Dermis blood vessel endothelial cell (primary cell): Measurements from ENCODE around the gene CFAP74. TPM values are rescaled to one million over a fixed set of nuclear protein-coding genes. Genes with fewer than 3 reads are reported as not detected.
A peak's percentile ranks its signal among the peaks of the same experiment; 100 is the strongest.

Source experiments
- DNase-seq: peaks from one replicate; pipeline ENCODE4 v3.0.0; 2010
- total RNA-seq: library from RNA; depleted of rRNA; stranded (reverse); fragments of >200 nt; gene quantifications from 2 replicates; pipeline ENCODE4 v1.2.3, GENCODE V29; 2014

Gene CFAP74
- total RNA-seq, 1 donor from 2014 or later = not detected

DNA sequence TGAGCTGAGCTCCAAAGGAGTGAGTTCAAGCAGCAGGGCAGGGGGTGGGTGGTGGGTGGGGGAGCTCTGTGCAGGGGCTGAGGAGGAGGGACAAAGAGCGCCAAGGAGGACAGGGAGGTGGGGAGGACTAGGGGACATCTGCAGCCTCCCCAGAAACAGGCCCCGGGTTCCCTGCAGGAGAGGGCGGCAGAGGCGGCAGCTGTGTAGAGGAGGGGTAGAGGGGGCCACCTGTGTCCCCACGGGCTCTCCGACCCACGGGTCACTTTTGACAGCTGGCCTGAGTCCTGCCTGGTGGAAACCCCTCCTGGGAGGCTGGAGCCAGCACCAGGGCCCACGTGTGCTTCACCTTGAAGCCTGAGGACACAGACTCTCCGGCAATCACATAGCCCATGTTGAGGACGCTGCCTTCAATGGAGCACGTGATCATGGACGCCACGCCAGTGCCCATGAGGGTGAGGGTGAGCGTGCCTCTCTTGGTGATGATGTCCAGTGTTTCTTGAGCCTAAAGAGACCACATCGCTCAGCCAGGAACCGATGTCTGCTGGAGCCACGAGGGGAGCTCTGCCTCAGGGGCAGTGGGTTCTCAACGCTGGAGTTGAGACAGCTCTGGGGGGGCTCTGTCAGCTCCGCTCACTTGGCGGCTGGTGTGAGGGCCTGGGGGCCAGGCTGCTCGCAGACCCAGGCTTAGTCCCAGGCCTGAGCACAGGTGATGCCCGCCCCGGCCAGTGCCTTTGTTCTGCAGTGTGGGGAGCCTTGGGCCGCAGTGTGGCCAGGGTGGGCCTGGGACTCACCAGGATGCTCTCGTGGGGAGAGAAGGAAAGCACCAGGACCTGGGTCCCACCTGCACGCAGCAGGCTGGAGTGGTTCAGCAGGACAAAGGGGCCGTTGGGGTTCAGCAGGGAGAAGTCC lies 77.9 kb downstream of the CFAP74 start:
- DNase-seq = no peak

GRCh38 chr1:1924849-1925248 lies 78.7 kb downstream of the CFAP74 start:
- DNase-seq = no peak

DNA sequence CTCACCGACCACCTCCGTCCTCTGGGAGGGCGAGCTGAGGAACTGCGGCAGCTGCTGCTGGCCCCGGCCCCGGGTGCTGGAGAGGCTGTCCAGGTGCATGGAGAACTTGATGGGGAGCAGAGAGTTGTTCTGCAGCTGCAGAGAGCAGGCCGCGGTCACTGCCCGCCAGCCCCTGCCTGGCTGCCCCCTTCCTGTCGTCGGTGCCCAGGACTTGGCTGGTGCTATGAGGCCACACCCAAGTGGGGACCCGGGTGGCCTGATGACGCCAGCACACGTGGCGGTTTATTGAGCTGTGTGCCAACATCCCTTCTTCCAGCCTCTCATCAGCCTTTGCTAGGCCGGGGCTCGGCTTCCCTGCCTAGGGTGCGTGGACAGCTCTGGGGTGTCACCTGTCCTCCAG lies 79.2 kb downstream of the CFAP74 start:
- no peak for DNase-seq

- DNase-seq = no peak
These were observed 80.4 kb downstream of the CFAP74 start for GRCh38 chr1:1922956-1923833.

DNA sequence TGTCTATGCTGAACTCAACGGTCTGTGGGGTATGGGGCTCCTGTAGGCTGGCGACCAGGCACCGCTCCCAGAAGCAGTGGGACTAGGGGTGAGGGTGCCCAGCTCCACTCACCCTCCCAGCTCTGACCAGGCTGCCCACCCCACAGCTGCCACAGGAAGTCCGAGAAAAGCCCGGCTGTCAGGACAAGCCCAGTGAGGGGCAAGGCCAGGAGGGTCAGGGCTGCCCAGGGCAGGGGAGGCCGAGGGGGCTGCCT lies 81.0 kb downstream of the CFAP74 start:
- DNase-seq = no peak

DNA sequence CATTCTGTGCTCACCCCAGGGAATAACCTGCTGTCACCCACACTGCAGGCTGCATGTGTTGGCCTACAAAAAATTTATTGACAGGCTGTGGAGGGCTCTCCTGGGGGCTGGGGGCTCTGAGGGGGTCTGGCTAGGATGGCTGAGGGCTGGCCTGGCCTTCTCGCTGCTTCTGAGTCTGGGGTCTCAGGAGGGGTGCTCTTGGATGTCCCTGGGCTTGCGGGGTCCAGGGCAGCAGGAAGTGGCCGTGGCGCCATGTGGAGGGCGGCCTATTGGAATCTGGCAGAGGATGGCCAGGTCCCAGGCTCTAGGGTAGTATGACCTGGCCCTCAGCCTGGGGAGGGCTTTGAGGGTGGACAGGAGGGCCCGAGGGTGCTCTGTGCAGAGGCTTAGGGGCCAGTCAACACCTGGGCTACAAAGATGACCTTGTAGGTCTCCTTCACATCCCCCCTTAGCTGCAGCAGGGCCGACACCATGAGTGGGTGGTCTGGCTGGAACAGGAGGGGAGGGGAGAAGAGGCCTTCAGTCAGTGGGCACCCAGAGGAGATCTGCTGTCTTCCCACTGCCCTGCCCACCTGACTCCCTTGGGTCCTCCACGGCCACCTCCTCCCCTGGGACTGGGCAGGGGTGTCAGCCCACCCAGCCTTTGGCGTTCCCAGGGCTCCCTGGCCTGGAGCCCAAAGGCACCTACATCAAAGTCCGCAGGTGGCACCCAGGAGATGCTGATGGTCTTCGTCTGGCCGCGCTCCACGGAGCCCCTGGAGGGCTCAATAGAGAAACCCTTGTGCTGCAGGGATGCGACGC lies 81.5 kb downstream of the CFAP74 start:
- DNase-seq = no peak

DNA sequence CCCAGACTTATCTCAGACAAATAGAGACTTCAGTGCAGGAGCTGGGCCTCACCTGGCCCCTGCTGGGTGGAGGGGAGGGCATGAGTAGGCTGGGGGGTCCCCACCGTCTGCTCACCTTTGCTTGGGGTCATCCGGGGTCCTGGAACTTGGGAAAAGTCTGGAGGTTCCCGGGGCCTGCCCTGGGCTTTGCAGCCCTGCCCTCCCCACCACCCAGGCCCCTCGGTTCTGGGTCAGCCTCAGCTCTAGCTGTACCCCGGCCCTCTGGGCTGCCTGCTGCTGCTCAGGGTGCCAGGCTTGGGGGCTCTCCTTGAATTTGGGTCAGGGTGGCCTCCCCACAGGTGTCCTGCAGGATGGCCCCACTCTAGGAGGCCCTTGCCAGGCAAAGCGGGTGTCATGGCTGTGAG lies 82.1 kb downstream of the CFAP74 start:
- DNase-seq = no peak

- no peak for DNase-seq
These were observed 82.8 kb downstream of the CFAP74 start for GRCh38 chr1:1920608-1921458.

DNA sequence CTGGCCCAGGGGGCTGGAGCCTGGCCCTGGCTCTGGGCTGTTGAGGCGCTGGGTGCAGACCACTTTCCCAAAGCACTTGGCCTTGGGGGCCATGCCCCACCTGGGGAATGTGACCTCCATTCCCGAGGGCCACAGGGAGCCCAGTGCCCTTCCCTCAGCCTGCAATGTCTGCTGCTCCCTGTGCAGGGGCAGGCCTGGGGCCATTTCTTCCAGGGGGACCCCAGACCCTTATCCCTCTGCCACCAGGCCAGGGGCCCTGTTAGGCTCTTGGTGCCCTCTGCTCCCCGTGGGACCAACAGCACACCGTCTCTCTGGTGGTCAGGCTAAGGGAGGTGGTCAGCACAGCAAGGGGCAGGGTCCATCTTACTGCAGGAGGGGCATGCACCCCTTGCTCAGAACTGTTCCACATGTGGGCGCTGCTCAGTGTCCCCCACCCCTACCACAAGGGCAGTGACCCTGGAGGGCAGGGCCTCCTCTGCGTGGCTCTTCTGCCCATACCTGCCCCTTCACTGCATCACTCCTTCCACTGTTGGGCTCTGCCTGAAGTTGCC lies 83.5 kb downstream of the CFAP74 start:
- DNase-seq = no peak

DNA sequence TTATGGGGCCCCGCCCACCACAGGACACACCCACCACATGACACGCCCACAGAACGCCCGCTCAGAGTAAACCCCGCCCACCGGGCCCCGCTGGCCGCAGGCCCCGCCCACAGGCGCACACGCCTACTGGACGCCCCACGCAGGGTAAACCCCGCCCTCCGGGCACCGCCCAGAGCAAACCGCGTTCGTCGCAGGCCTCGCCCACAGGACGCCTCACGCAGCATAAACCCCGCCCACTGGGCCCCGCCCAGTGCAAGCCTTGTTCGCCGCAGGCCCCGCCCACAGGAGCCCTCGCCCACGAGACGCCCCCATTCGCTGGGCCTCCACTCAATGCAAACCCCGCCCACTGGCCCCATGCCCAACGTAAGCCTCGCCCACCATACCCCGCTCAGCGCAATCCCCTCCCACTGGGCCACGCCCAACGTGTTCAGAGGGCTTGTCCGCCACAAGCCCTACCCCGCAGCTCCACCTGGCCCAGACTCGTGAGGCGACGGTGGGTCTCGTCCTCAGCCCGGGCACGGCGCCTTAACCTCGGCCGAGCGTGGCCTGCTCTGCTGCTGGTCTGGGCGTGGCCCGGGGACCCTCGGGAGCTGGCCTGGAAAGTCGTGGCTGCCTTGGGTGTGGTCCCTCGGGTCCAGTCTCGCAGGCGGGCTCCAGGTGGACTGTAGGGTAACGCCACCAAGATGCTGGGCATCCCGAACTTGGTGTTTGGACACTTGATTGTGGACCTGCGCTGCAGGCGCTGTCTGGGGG lies 84.1 kb downstream of the CFAP74 start:
- peak; percentile 98 for DNase-seq

DNA sequence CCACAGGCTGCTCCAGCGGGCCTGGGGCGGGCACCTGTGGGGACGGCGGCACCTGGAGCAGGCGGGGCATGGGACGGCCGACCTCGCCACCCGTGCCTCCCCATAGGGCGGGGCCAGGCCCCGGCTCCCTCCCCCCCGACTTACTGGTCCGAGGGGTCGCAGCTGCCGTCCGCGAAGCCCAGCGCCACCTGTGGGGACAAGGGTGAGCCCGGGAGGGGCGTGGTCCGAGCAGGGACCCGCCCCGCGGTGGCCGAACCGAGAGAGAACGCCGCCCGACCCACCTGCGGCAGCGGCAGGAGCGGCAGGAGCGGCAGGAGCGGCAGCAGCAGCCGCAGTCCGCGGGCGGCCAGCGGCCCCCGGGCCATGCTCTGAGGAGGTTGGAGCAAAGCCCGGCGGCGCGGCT lies 84.7 kb downstream of the CFAP74 start, which contains the start of gene TMEM52:
Gene TMEM52 (minus strand): TSS at position 379 of the 403 bp plus-strand sequence. CDS start 14 bp downstream, at position 365.
- DNase-seq = no peak

DNA sequence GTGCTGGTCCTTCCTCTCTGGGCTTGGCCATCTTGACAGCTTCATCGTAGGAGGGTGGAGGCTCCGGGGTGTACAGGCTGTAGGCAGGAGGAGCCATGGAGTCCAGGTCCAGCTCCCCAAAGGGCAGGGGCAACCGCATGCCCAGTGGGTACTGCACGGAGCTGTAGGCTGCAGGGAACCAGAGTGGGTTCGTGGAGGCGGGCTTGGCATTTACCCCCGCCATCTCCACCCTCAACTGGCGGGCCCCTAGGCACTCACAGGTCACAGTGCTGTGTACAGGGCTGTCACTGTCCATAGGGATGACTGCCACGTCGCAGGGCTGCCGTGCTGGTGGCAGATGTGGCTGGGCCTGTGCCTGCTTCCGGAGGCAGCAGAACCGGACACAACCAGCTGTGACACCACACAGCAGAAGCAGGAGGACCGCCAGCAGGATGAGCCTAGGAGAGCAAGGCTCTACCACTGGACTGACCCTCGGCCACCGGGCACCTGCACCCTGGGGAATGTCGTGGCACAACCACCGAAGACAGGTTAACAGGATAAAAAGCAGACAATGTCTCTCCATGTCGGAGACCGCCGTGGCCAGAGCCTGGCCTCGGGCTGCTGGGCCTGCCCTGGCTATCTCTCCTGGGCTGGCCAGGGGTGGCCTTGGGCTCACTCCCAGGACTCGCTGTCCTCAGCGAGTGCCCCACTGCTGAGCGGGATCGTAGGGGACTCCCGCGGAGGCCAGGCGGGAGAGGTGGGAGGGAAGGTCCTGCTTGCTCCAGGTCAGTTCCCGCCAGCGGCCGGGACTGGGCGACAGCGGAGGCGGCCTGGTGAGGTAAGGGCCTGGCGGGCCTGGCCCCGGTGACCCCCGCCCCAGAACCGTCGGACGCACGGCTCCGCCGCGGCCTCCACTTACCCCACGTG lies 85.3 kb downstream of the CFAP74 start:
- no peak for DNase-seq

DNA sequence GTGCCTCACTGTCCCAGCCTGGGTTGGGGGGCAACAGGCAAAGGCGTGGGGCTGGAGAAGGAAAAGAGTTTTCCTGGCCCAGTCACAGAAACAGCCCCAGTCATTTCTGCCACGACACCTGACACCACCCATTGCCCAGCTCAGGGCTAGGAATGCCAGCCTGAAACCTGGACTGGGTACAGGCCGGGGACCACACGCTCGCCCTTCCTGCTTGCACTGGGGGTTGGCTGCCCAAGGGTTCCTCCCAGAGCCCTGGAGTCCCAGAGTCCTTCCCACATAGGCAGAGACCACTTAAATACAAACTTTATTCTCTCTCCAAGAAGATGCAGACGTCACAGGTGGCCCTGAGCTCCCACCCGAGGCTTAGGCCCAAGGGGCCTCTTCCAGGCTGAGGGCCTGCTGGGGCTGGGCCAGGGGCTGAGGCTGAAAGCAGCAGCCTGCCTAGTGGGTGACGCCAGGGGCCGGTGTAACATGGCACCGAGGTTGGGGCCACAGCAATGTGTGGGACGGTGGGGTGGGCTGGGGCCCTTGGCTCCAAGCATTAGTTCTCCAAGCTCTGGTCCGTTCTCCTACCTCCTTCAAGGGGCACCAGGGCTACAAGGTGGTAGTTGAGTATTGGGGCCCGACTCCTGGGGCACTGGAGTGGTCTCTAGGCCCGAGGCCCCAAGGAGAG lies 86.1 kb downstream of the CFAP74 start:
- DNase-seq = no peak

- no peak for DNase-seq
These were observed 86.7 kb downstream of the CFAP74 start for GRCh38 chr1:1916851-1917251.

- no peak for DNase-seq
These were observed 87.4 kb downstream of the CFAP74 start for GRCh38 chr1:1915911-1916840.

GRCh38 chr1:1914971-1915692 lies 88.5 kb downstream of the CFAP74 start, which contains the start of gene CALML6:
CALML6 (plus strand) TSS chr1:1915260; CDS start chr1:1915281, 21 bp downstream.
- DNase-seq = no peak
